VCaP (cell line): ENCODE results near the gene PPA2.

Experiments used
- H3K27ac ChIP-seq: fragments of 450-650 bp; 2 replicates; pipeline ENCODE4 v1.5.1; 2017
- CTCF ChIP-seq: fragments of 450-650 bp; conservative IDR thresholded peaks from 2 replicates; pipeline ENCODE4 v1.5.1; 2017; ENCODE audit warnings: mild to moderate bottlenecking, moderate library complexity

Gene PPA2

GRCh38 chr4:105387466-105387865, 86.4 kb downstream of the PPA2 start:
- no peak for TF ChIP-seq CTCF
- H3K27ac ChIP-seq, result no peak overlapping the region

- no peak for TF ChIP-seq CTCF
- H3K27ac ChIP-seq, result no peak overlapping the region
These were observed 87.8 kb downstream of the PPA2 start for GRCh38 chr4:105386012-105386411.

- no peak for TF ChIP-seq CTCF
- H3K27ac ChIP-seq, result no peak overlapping the region
These were observed 99.8 kb downstream of the PPA2 start for GRCh38 chr4:105374071-105374470.

- TF ChIP-seq CTCF, result no peak
- no peak overlapping the region for H3K27ac ChIP-seq
These were observed 100.5 kb downstream of the PPA2 start for GRCh38 chr4:105373324-105373723.

GRCh38 chr4:105369988-105370387, 103.9 kb downstream of the PPA2 start:
- no peak overlapping the region for H3K27ac ChIP-seq
- no peak for TF ChIP-seq CTCF

- TF ChIP-seq CTCF, result no peak
- 0 out of 2 replicates have a peak overlapping the region, but pooled peaks have one; percentile 3 for H3K27ac ChIP-seq
These were observed 112.8 kb downstream of the PPA2 start for GRCh38 chr4:105361053-105361452.

- H3K27ac ChIP-seq, result no peak overlapping the region
- no peak for TF ChIP-seq CTCF
These were observed 116.4 kb downstream of the PPA2 start for GRCh38 chr4:105357258-105357980.
